Tibial nerve (tissue), 4 donors: Measurements from ENCODE around the gene LRFN2.

ENCODE experiments used
- CTCF ChIP-seq, 5 experiments: fragments of 200-600 bp in 3 of 5; fragments of 450-650 bp in 2 of 5; sonication (generic) in 3 of 5; IDR thresholded peaks; one replicate each; pipeline ENCODE4 v1.5.1; 2016 to 2019; ENCODE audit warnings: antibody characterized with exemption in 5 of 5, mild to moderate bottlenecking in 3 of 5, moderate library complexity in 2 of 5
- EP300 ChIP-seq, 2 donors: sonication (generic); formaldehyde crosslinking; IDR thresholded peaks; one replicate each; pipeline ENCODE4 v1.6.1; 2017; ENCODE audit warnings: antibody characterized with exemption in 2 of 2, mild to moderate bottlenecking in 1 of 2
- POLR2A ChIP-seq, 2 donors: fragments of 450-650 bp; IDR thresholded peaks; one replicate each; pipeline ENCODE4 v1.6.1; 2017; ENCODE audit warnings: antibody characterized with exemption in 2 of 2, mild to moderate bottlenecking in 2 of 2, moderate library complexity in 2 of 2

GRCh38 chr6:40444811-40445210 is 142.4 kb downstream of the LRFN2 start:
- no peak for TF ChIP-seq CTCF (IDR thresholded peaks at IDR 0.05)
- no peak for TF ChIP-seq EP300 (IDR thresholded peaks at IDR 0.05)
- TF ChIP-seq POLR2A (IDR thresholded peaks at IDR 0.05): no peak
